ENCODE data around the gene HS3ST3A1.
A peak's percentile ranks its signal among the peaks of the same experiment; 100 is the strongest.

Gene HS3ST3A1

DNA sequence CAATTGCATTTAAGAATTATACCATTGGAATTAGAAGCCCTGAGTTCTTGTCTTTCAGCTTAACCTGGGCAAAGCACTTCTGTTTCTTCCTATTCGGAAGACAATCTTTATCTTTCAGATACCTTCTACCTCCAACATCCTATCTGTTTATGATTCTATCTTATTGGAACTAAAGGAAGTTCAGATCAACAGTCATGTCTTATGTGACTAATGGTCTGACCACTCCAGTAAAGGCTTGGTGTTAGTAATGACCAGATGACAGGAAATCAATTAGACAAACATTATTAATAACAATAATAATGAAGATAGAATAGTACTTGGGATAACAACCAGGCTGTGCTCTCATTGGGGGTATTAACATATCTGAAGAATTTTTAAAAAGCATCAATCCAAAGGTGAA lies 11.3 kb downstream of the HS3ST3A1 start:
- DNase-seq (no peak), ATAC-seq (no peak)
- Mint-ChIP-seq H3K4me3 (no peak overlapping the region), H3K9me3 (no peaks in the 10 kb centered on the region), H3K4me1 (peaks cover 8% of the 10 kb centered on the region), H3K27me3 (peaks cover 23% of the 10 kb centered on the region), H3K27ac (no peak overlapping the region)

DNA sequence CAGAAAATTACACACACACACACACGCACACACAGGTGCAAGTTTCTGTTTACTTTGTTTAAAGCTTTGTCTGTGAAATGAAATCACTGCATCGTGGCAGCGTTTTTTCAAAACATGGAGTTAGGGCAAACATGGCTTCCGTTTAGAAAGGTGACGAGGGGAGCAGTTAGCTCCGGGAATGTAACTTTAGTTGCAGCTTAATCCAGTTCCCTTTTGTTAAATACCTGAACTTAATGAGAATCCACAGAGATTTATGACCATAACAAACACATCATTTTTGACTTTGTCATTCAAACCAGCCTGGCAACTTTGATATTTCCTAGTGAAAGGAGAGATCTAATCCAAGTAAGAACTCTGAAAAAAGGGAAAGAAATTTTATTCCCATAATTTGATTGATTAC lies 12.1 kb downstream of the HS3ST3A1 start:
- Mint-ChIP-seq H3K4me3 (no peak overlapping the region), H3K9me3 (no peaks in the 10 kb centered on the region), H3K4me1 (peaks cover 3% of the 10 kb centered on the region), H3K27ac (no peak overlapping the region), H3K27me3 (peaks cover 24% of the 10 kb centered on the region)
- ATAC-seq (no peak), DNase-seq (no peak)

DNA sequence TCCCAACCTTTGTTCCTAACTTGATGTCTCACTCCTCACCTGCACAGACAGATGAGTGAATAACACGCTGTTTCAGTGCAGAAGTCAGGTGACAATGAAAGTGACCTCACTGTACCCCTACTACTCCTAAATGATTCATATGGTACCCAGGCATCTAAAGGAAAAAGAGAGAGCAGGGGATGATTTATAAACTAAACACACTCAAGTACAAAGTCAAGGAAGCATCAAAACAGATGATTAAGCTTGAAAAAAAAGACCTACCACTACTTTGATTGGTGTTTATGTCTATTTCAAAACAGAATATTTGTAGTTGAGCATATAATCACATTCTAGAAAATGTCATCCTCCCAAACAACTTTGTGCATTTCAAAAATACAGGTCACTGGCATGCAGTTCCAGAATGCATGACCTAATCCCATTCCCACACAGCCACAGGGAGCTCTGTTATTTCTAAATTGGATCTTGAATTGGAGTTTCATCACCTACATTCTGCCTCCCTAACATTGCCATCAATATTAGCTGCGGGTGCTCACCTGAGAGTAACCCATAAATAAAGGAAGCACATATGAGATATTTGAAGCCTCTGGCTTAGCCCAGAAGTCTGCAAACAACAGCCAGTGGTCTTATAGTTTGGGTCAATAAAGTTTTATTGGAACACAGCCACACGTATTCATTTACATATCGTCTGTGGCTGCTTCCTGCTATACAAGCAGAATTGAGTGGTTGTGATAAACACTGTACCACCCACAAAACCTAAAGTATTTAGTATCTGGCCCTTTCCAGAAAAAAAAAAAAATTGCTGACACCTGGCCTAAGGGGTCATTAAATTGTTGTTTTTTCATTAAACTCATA lies 14.0 kb downstream of the HS3ST3A1 start:
- ATAC-seq (no peak), DNase-seq (no peak)
- Mint-ChIP-seq H3K27me3 (peaks cover 35% of the 10 kb centered on the region), H3K9me3 (no peaks in the 10 kb centered on the region), H3K4me1 (no peaks in the 10 kb centered on the region), H3K27ac (no peak overlapping the region), H3K4me3 (no peak overlapping the region)

DNA sequence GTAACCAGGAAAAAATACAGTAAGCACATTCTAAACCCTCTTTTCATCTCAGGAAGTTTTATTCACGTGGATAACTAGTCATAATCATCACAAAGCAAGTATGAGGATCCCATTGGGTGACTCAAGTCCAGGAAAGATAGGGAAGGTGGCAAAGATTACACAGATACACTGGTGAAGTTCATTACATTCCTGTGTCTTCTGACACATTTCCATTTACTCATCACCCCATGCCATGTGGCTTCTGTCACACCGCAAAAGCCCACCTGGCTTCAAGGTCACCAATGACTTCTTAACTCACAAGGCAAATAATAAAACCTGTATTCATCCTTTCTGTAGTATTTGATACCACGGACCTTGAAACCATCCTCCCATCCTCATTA lies 17.0 kb downstream of the HS3ST3A1 start:
- Mint-ChIP-seq H3K27me3 (peaks cover 38% of the 10 kb centered on the region), H3K27ac (no peak overlapping the region), H3K9me3 (no peaks in the 10 kb centered on the region), H3K4me3 (no peak overlapping the region), H3K4me1 (no peaks in the 10 kb centered on the region)
- ATAC-seq, result no peak
- no peak for DNase-seq

DNA sequence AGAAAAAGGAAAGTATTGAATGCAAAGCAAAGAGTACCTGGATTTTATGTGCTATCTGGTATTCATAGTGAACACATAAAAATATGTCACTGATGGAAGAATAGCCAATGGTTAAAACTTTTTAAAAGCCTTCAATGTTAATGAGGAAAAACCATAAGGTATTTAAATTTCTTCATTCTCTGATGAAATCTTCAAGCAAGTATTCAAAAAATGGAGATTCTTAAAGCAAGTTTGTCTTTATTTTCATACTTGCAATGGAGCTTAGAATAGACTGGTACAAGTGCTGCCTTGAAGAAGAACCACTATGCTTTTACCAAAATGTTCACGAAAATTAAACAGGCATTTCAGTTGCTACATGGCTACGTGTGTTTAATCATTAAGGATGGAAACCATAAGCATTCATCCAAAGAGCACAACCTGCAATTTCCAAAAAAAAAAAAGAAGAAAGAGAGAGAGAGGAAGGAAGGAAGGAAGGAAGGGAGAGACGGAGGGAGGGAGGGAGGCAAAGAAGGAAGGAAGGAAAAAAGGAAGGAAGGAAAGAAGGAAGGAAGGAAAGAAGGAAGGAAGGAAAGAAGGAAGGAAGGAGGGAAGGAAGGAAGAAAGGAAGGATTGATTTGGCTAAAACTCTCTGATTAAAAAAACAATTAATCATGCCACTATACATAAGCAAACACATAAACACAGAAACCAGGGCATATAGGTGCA lies 17.6 kb downstream of the HS3ST3A1 start:
- no peak for ATAC-seq
- Mint-ChIP-seq H3K27ac (no peak overlapping the region), H3K4me3 (no peak overlapping the region), H3K27me3 (peaks cover 33% of the 10 kb centered on the region), H3K9me3 (no peaks in the 10 kb centered on the region), H3K4me1 (no peaks in the 10 kb centered on the region)
- no peak for DNase-seq

DNA sequence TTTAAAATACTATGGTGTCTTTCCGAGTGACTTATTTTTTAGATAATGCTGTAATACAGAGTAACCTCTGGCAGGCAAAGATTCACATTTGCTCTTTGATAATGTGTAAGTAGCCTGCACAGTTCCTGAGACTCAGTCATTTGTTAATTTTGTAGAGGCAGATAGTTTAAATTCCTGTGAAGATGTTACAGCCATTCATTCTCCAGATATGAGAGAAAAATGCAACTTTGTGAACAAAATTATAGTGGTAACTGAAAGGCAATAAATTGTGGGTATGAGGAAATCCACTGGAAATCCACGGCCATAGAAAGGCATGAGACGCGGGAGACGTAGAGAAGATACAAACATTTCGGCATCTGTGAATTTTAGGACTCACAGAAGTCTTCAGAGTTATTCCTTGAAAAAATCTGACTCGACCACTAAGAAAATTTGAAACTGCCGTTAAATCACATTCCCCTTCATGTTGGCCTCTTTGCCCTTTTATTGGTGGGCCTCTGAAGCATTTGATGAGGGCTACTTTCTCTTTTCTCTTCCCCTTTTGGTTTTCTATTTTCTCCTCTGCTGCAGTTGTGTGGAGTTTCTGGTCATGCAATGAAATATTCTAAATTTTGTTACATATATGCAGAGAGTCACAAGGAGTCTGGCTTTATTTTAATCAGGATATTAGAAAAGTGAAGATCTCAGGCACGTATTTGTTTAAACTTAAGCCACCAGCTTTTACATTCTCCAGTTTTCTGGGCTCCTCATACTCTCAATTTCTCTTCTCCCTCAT lies 18.8 kb downstream of the HS3ST3A1 start:
- Mint-ChIP-seq H3K4me1 (no peaks in the 10 kb centered on the region), H3K4me3 (no peak overlapping the region), H3K9me3 (no peaks in the 10 kb centered on the region), H3K27ac (no peak overlapping the region), H3K27me3 (peaks cover 32% of the 10 kb centered on the region)
- no peak for ATAC-seq
- DNase-seq, result no peak

DNA sequence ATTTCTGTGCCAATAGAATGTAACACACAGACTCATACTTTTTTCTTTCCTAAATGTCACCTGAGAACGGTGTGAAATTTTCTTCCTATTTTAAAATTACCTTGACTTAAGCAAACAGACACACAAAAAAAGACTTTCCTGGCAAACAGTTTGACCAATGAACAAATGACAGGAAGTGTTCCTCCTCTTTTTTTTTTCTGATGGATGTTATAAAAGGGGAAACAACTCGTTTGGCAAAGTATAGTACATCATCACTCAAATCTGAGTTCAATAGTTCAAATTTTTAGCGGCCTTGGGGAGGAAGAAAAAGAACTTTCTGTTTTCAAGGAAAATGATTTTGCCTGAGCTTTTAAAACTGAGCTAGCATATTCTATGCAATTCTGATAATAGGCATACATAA lies 19.8 kb downstream of the HS3ST3A1 start:
- peaks cover under 1 to 6% of the 10 kb centered on the region in 2 donors for H3K9me3 Mint-ChIP-seq
- no peaks in the 10 kb centered on the region for H3K4me1 Mint-ChIP-seq
- no peak overlapping the region for H3K4me3 Mint-ChIP-seq
- no peak for ATAC-seq
- no peak for DNase-seq
- H3K27me3 Mint-ChIP-seq, result peaks cover 32% of the 10 kb centered on the region
- H3K27ac Mint-ChIP-seq, result no peak overlapping the region

DNA sequence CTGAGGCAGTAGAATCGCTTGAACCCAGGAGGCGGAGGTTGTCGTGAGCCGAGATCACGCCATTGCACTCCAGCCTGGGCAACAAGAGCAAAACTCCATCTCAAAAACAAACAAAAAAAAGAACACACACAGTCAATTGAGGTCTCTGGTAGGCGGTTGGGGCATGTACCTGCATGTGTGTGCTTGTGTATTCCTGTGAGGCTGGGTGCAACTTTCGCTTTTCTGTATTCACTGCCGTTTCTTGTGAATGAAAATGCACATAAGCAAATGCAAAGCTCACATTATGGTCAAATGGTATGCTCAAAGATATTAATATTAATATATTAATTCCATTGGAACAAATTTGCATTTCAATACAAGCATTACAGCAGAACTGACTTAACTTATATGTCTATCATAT lies 20.9 kb downstream of the HS3ST3A1 start:
- Mint-ChIP-seq H3K9me3 (peaks cover 11 to 16% of the 10 kb centered on the region in 2 donors), H3K4me3 (no peak overlapping the region), H3K4me1 (no peaks in the 10 kb centered on the region), H3K27ac (no peak overlapping the region), H3K27me3 (peaks cover 25% of the 10 kb centered on the region)
- no peak for ATAC-seq
- DNase-seq, result no peak

DNA sequence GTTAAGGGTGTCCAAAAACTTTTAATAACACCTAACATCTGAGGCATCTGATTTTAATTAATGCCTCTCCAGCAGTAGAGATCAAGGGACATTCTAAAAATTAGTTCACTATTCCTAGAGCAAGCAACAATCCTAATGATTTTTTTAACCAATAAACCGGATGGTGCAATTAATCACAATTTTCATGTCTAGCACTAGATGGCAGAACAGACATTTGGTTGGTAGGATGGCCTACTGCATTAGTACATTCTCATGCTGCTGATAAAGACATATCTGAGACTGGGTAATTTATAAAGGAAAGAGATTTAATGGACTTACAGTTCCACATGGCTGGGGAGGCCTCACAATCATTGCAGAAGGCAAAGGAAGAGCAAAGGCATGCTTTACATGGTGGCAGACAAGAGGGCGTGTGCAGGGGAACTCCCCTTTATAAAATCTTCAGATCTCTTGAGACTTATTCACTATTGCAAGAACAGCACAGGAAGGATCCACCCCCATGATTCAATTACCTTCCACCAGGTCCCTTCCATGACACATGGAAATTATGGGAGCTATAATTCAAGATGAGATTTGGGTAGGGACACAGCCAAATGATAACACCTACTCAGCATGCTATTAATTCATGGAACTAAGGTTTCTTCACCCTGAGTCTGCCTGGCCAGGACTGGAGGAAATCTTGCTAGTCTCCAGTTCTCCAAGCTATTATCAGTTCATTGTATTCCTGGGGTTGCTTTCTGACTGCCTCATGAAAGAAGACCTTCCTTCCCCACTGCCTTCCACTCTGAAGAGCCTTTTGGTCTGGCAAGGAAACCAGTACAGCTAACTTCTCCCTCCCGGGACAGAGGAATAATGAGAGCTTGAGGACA lies 24.8 kb downstream of the HS3ST3A1 start:
- Mint-ChIP-seq H3K4me1 (no peaks in the 10 kb centered on the region), H3K27me3 (peaks cover 28% of the 10 kb centered on the region), H3K9me3 (peaks cover 11 to 16% of the 10 kb centered on the region in 2 donors), H3K4me3 (no peak overlapping the region), H3K27ac (no peak overlapping the region)
- ATAC-seq, result no peak
- DNase-seq, result no peak

DNA sequence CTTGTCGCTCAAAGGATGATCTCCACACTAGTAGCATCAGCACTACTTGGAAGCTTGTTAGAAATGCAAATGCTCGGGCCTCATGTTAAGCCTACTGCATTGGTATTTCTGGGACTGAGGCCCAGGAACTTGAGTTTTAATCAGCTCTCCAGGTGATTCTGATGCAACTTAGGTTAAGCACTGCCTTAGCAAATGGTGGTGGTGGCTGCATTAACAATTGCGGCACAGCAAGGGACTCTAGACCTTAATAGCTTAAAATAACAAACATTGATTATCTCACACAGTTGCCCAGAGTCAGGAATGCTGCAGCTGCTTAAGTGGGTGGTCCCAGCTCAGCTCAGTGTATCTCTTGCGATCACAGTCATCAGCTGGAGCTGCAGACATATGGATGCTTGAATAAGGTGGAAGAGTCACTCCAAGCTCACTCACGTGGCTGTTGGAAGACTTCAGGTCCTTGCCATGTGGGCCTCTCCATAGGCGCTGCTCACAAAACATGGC lies 25.8 kb downstream of the HS3ST3A1 start:
- H3K27ac Mint-ChIP-seq, result no peak overlapping the region
- peaks cover 29% of the 10 kb centered on the region for H3K27me3 Mint-ChIP-seq
- DNase-seq, result no peak
- peaks cover 11 to 16% of the 10 kb centered on the region in 2 donors for H3K9me3 Mint-ChIP-seq
- H3K4me1 Mint-ChIP-seq, result no peaks in the 10 kb centered on the region
- H3K4me3 Mint-ChIP-seq, result no peak overlapping the region
- no peak for ATAC-seq

DNA sequence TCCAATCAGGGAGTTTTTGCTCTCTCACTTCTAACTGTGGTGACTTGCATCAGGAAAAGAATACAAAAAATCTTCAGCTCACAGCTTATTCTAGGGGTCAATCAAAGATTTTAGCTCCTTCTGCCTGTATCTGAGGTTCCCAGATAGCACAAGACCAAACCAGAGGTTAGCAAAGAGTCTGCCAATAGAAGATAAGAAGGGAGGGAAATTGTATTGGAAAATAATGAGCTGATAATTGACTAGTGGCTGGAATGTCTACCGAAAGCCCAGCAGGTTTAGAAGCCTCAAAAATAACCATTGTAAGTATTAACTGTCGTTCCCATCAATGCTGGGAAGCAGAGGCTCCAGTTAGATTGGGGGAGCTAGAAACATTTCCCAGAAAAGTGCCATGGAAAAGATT lies 26.3 kb downstream of the HS3ST3A1 start:
- Mint-ChIP-seq H3K4me3 (no peak overlapping the region), H3K9me3 (peaks cover 11 to 16% of the 10 kb centered on the region in 2 donors), H3K27ac (no peak overlapping the region), H3K4me1 (no peaks in the 10 kb centered on the region), H3K27me3 (peaks cover 29% of the 10 kb centered on the region)
- DNase-seq, result no peak
- no peak for ATAC-seq

DNA sequence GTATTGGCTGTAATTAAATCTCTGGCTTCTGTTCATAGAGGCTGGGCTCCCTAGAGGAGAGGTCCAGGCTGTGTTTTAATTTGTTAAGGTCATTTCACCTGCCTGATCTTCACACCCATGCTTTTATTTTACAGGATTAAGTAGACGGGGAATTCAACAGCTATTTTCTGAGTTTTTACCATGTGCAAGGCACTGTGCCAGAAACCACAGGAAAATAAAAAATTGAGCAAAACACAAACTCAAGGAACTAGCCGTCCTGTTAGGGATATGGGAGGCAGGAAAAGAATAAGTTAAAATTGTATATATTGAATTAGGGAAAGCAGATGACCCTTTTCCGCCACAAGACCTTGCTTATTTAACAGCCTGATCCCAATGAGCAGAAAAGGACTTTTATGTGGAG lies 29.1 kb downstream of the HS3ST3A1 start:
- no peak overlapping the region for H3K4me3 Mint-ChIP-seq
- H3K4me1 Mint-ChIP-seq, result no peaks in the 10 kb centered on the region
- DNase-seq, result no peak
- no peak overlapping the region for H3K27ac Mint-ChIP-seq
- no peak for ATAC-seq
- peaks cover 29% of the 10 kb centered on the region for H3K27me3 Mint-ChIP-seq
- H3K9me3 Mint-ChIP-seq, result peaks cover 11 to 16% of the 10 kb centered on the region in 2 donors

DNA sequence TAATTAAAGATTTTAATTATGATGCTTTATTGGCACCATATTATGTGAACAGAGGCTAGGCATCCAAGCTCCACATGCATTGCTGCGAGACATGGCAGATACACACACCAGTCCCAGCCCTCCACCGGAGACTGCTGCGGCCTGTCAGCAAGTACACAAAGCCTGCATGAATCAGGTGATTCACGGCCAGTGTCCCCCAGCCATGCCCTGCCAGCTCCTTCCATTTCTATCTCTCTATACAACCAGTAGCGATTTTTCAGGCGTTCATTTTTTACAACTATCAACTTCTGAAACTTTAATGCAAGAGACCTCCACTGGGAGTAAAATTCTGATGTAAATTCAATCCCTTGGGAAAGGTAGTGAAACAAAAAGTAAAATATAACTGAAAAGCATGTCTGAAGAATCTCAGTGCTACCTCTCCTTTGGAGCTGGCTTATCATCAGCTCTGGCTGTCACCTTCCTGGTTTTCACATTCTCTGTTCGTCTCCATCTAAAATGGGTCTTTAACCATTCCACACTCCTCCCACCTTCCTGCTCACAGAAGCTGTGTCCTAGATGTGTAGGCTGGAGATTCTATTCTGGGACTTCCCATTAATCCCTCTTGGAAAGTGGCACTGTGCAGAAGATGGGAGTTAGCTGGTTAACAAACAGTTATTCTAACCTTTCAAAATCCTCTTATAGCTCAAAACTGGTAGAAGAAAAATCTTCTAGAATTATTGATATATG lies 32.2 kb downstream of the HS3ST3A1 start:
- Mint-ChIP-seq H3K4me1 (peaks cover 5% of the 10 kb centered on the region), H3K4me3 (no peak overlapping the region), H3K27me3 (peaks cover 21% of the 10 kb centered on the region), H3K27ac (peak overlapping the region in 1 of 2 donors; percentile 4), H3K9me3 (no peaks in the 10 kb centered on the region)
- ATAC-seq, result no peak
- DNase-seq, result no peak

DNA sequence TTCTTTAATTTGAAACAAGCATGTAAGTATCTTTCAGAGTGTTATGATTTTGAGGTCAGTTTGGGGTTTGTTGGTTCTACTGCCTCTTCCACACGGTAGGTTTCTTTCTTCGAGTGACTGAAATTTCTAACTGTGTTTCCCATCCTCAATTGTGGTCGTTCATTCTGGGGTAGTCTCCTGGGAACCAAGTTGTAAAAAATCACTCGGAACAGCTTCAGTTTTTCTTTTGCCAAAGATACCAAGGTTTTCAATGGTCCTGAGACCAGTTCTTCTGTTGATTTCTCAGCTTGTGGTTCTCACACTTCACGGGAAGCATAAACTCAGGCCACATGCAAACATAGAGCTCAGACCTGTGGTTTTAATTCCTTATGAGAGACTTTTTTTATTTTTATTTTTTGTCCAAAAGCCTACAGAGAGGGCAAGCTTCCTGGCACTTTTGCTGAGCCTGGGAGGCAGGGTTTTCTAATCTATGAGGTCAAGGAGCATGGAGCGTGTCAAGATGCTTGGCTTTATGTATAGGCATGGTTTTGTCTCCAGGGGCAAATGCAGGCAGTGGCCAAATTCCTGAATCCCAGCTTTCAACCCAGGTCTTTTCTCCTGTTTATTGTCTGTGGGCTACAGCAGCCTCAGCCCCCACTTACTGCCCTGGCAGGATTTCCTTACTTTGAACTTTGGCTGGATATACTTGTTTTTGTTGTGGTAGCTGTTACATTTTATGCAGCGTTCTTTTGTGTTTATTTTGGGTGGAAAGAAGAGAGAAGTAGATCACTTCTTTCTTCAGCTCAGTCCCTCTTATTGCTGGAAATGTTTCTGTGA lies 32.9 kb downstream of the HS3ST3A1 start:
- no peak for DNase-seq
- Mint-ChIP-seq H3K9me3 (no peaks in the 10 kb centered on the region), H3K27me3 (peaks cover 19% of the 10 kb centered on the region), H3K4me3 (no peak overlapping the region), H3K4me1 (peaks cover 5% of the 10 kb centered on the region), H3K27ac (no peak overlapping the region)
- no peak for ATAC-seq
